ENCODE results near the gene PEPD.

- TF ChIP-seq TAF1 (conservative IDR thresholded peaks at IDR 0.05) = no peak
- TF ChIP-seq CTCF (IDR thresholded peaks at IDR 0.05; ENCODE audit: low read depth, low read length, missing input control) = no peak
- no peak for TF ChIP-seq HNF4A (conservative IDR thresholded peaks at IDR 0.05)
- TF ChIP-seq JUND (IDR thresholded peaks at IDR 0.05) = no peak
- no peak for TF ChIP-seq REST (IDR thresholded peaks at IDR 0.05)
- no peak for TF ChIP-seq MAX (IDR thresholded peaks at IDR 0.05)
- no peak for TF ChIP-seq RAD21 (IDR thresholded peaks at IDR 0.05)
- TF ChIP-seq FOXA1 (IDR thresholded peaks at IDR 0.05) = no peak
- TF ChIP-seq YY1 (IDR thresholded peaks at IDR 0.05) = no peak
- no peak for TF ChIP-seq EGR1 (IDR thresholded peaks at IDR 0.05; ENCODE audit: low read depth in 2 of 2)
- TF ChIP-seq NR2F2 (IDR thresholded peaks at IDR 0.05) = no peak
- no peak for TF ChIP-seq GABPA (IDR thresholded peaks at IDR 0.05 in 1 of 2, conservative IDR thresholded peaks at IDR 0.05 in 1 of 2)
- no peak for TF ChIP-seq ATF3 (IDR thresholded peaks at IDR 0.05)
- no peak for TF ChIP-seq ZBTB33 (IDR thresholded peaks at IDR 0.05)
These were observed 36.1 kb upstream of the PEPD start for GRCh38 chr19:33557720-33558119.

All from liver (tissue), 3 donors.